Stimulated activated CD8-positive, alpha-beta memory T cell treated with anti-CD3 and anti-CD28 coated beads, Interleukin-2, amount 100 ng/mL, for 1 hour (primary cell): ENCODE data around the gene BZW2.

Source experiments
- DNase-seq, 2 donors: peaks; one replicate each; pipeline ENCODE4 v3.0.0-alpha.2; 2020; ENCODE audit warnings: low read depth in 2 of 2

BZW2 gene

GRCh38 chr7:16718111-16718656 is 72.2 kb downstream of the BZW2 start:
- no peak for DNase-seq

GRCh38 chr7:16719699-16720098 is 73.7 kb downstream of the BZW2 start:
- no peak for DNase-seq

DNA sequence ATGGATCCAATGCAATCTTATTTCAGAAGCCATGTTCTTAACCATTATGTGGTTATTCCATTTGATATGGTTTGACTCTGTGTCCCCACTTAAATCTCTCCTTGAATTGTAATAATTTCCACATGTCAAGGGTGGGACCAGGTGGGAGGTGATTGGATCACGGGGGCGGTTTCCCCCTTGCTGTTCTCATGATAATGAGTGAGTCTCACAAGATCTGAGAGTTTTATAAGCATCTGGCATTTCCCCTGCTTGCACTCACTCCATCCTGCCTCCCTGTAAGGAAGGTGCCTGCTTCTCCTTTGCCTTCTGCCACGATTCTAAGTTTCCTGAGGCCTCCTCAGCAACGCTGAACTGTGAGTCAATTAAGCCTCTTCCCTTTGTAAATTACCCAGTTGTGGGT is 75.6 kb downstream of the BZW2 start:
- DNase-seq, result no peak

GRCh38 chr7:16724344-16724743 is 78.4 kb downstream of the BZW2 start:
- DNase-seq, result no peak

GRCh38 chr7:16726189-16726588 is 80.2 kb downstream of the BZW2 start:
- DNase-seq, result no peak

DNA sequence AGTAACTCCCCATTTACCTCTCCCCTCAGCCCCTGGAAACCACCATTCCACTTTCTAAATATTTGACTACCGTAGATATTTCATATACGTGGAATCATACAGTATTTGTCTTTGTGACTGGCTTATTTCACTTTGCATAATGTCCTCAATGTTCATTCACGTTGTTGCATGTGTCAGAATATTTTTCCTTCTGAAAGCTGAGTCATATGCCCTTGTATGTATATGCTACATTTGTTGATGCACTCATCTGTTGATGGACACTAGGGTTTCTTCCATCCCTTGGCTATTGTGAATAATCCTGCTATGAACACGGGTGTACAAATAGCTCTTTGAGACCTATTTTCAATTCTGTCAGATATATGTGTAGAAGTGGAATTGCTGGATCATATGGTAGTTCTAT is 81.8 kb downstream of the BZW2 start:
- no peak for DNase-seq

DNA sequence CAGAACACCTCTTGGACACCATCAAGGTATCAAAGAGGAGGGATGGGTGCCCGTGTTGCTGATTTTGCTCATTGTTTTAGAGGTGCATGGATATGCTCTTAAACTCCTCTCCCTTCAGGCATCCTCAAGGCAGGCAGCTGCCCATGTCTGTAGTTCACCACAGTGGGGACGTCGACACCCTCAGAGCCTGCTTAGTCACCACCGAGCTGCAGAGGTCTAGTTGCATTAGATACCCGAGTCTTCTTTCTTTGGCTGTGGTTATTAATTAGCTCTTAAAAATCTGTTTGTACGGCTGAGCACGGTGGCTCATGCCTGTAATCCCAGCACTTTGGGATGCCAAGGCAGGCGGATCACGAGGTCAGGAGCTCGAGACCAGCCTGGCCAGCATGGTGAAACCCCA is 82.8 kb downstream of the BZW2 start:
- no peak for DNase-seq

- no peak for DNase-seq
Measured at GRCh38 chr7:16729541-16729940, 83.6 kb downstream of the BZW2 start.

GRCh38 chr7:16730937-16731336 is 85.0 kb downstream of the BZW2 start:
- no peak for DNase-seq

GRCh38 chr7:16732828-16733227 is 86.8 kb downstream of the BZW2 start:
- DNase-seq, result no peak

- DNase-seq, result no peak
Measured at GRCh38 chr7:16734148-16734726, 88.3 kb downstream of the BZW2 start.

DNA sequence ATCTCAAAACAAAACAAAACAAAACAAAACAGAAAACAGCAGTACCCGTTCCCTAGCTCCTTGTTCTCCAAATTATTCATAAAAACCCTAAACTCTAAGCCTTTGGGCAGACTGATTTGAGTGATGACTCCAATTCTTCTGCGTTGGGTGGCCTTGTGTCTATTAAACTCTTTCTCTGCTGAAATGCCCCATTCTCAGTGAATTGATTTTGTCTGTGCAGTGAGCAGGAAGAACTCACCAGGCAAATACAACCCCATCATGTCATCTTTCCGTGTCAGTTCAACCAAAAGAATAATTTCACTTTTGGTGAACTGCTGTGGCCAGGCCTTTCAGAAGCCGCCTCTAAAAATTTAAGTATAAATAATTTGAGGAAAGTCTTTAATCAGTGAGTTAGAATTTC is 89.0 kb downstream of the BZW2 start:
- DNase-seq, result no peak

DNA sequence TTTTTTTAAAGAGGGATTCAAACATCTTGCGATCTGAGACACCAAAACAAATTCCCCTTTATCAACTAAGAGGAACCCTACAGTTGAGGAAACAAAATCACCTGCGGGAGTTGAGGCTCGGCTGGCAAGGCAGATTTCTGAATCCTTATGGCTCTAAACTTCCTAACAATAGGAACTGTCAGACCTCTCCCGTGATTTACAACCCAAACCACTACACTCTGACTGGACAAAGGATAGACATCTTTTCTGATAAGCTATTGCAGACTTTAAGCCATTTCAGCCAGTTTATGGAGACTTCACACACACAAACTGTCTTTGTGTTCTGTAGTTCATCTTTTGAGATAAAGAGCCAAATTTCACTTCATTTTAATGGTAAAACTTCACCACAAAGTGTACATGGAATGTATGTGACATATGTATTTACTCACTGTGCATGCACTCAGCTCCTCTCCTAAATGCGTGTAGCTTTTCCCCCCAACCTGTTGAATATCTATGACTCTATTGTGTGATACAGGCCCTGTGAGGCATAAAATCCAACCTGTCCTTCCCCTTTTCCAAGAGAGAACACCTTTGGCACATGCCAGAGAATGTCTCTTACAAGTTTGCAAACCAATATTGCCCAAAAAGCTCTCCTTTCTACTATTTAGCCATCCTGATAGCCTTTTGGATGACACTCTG is 92.2 kb downstream of the BZW2 start:
- DNase-seq, result no peak

DNA sequence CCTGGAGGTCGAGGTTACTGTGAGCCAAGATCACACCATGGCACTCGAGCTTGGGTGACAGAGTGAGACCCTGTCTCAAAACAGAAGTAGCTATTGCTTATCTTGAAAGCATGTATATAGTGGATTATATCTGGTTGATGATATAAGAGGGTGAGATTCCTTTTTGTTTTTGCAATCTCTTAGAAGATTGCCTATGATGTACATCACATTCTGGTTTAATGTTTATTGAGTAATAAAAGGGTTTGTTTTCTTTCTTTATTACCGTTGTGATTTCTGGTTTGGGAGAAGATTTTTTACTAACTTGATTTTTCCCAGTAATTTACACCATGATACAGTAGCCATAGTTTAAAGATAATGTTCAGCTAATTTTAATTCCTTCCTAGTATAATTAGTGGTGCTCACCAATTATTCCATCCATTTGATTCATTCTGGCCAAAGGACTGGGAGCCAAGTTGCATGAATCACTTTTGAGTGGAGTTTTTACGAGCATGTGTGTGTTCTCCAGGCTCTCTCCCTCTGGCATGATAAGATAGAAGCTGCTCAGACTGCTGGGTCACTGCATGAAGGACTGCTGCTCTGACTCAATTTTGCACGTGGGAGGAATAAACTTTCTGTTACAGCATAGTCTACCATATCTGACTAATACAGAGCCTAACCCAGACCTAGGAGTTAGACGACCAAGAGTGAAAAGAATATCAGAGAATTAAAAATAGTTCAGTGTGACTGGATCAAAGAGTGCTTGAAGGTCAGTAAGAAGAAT is 94.1 kb downstream of the BZW2 start:
- no peak for DNase-seq

DNA sequence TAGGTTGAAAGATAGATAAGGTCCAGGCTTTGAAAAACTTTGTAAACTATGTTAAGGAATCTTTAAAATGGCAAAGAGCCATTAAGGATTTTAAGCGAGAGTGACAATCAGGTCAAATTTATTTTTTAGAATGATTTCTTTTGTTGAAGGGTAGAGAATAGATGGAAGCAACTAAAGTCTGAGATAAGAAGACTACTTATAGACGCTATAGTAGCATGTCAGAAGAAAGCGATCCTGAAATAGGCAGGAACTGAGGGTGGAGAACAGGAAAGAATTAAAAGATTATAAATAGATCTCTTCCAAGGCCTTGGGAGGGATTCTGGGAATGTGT is 94.6 kb downstream of the BZW2 start:
- no peak for DNase-seq

- no peak for DNase-seq
Measured at GRCh38 chr7:16740996-16741395, 95.0 kb downstream of the BZW2 start.

DNA sequence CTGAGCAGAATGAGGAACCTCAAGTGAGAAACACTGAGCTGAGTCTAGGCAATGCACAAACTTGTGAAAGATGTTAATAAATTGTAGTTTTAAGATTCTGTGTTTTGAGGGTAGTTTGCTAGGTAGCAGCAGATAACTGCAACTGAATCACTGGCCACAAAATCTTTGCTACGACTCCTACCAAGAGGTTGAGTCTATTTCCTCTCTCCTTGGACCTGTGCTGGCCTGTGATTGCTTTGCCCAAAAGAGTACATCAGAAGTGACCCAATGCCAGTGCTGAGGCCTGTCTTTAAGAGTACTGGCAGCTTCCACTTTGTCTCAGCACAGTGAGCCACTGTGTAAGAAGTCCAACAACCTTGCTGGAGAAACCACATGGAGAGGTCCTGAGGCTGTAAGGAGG is 95.7 kb downstream of the BZW2 start:
- DNase-seq, result no peak

GRCh38 chr7:16742547-16742946 is 96.6 kb downstream of the BZW2 start:
- no peak for DNase-seq

GRCh38 chr7:16743236-16743635 is 97.3 kb downstream of the BZW2 start:
- DNase-seq, result no peak

- DNase-seq, result no peak
Measured at GRCh38 chr7:16744518-16745250, 98.7 kb downstream of the BZW2 start.

DNA sequence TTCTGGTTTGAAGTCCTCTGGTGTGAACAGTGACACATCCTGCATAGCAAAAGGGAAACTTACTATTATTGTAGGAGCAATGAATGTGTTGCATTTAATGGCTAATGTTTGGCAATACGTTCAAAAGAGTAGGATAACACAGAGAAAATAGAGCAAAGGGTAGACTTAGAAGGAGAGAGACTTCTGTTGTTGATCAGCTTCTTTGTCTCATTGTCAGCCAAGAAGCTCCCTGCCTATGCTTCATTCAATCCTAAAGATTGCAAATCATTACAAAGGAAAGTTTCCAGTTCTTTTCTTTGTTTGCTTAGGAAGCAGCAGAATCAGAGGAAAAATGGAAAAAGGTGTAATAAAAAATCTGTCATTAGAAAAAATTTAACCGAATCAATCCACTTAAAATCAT is 99.7 kb downstream of the BZW2 start:
- DNase-seq, result no peak

- DNase-seq, result no peak
Measured at GRCh38 chr7:16747102-16747501, 101.1 kb downstream of the BZW2 start.
